Endodermal cell (in vitro differentiated cells): ENCODE results near the gene NEMP2. TPM values are rescaled to one million over a fixed set of nuclear protein-coding genes. Genes with fewer than 3 reads are reported as not detected.
"Not testable (repeated sequence)": the region's sequence is repeated elsewhere in the genome, so short reads cannot be mapped to it uniquely, and the experiment has no call there.

Experiments used
- DNase-seq: peaks from one replicate; pipeline ENCODE4 v3.0.0-alpha.2; 2017
- H3K27ac ChIP-seq: 2 replicates; pipeline ENCODE4 v1.5.1; 2013; ENCODE audit warnings: mild to moderate bottlenecking, low read depth, low read length, moderate library complexity
- H3K27me3 ChIP-seq: 2 replicates; pipeline ENCODE4 v1.6.1; 2013; ENCODE audit warnings: mild to moderate bottlenecking, low read length, moderate library complexity; ENCODE audit not compliant: insufficient read depth, control insufficient read depth, poor library complexity, severe bottlenecking
- H3K36me3 ChIP-seq: 2 replicates; pipeline ENCODE4 v1.7.0; 2013; ENCODE audit warnings: mild to moderate bottlenecking, low read length, moderate library complexity; ENCODE audit not compliant: control insufficient read depth, insufficient read depth
- H3K4me1 ChIP-seq: one replicate; pipeline ENCODE4 v1.7.0; 2013; ENCODE audit warnings: low read length; ENCODE audit not compliant: control insufficient read depth, insufficient read depth
- H3K4me3 ChIP-seq: 2 replicates; pipeline ENCODE4 v1.5.1; 2013; ENCODE audit warnings: mild to moderate bottlenecking, low read length, moderate library complexity
- H3K9ac ChIP-seq: 2 replicates; pipeline ENCODE4 v1.6.1; 2013; ENCODE audit warnings: mild to moderate bottlenecking, low read length, moderate library complexity; ENCODE audit not compliant: poor library complexity, severe bottlenecking; ENCODE audit errors: extremely low read depth
- H3K9me3 ChIP-seq: 2 replicates; pipeline ENCODE4 v1.6.1; 2013; ENCODE audit warnings: mild to moderate bottlenecking, low read length, moderate library complexity; ENCODE audit not compliant: control insufficient read depth
- H3K27ac Mint-ChIP-seq: 2 replicates; pipeline ENCODE4 v1.8.0; 2020; ENCODE audit warnings: mixed read lengths
- H3K27me3 Mint-ChIP-seq: 2 replicates; pipeline ENCODE4 v1.8.0; 2021; ENCODE audit warnings: mild to moderate bottlenecking, mixed read lengths; ENCODE audit not compliant: insufficient read depth
- H3K36me3 Mint-ChIP-seq: 2 replicates; pipeline ENCODE4 v1.8.0; 2020; ENCODE audit warnings: low read depth, mixed read lengths
- H3K4me1 Mint-ChIP-seq: 2 replicates; pipeline ENCODE4 v1.8.0; 2020; ENCODE audit warnings: mixed read lengths
- H3K4me3 Mint-ChIP-seq: 2 replicates; pipeline ENCODE4 v1.8.0; 2020; ENCODE audit warnings: mild to moderate bottlenecking, moderate library complexity, mixed read lengths
- H3K9me3 Mint-ChIP-seq: 2 replicates; pipeline ENCODE4 v1.8.0; 2020; ENCODE audit warnings: mild to moderate bottlenecking, mixed read lengths
- WGBS, 2 experiments: methylation state at CpG; one replicate each; pipeline versions ENCODE4 v1.1.5 to v1.1.7; 2013; ENCODE audit warnings: missing lambda C conversion rate in 2 of 2, mixed read lengths in 1 of 2; ENCODE audit not compliant: insufficient coverage in 1 of 2, insufficient read length in 1 of 2; 5-methylcytosine and 5-hydroxymethylcytosine counted together
- total RNA-seq, 2 donors: library from RNA; stranded (reverse); fragmentation: NEBNext Ultra II Directional in 1 of 2; extraction: Animal tissue kit (Norgen Biotek cat#: 25700) in 1 of 2; gene quantifications; 2 replicates in 1 of 2; 3 replicates in 1 of 2; pipeline ENCODE4 v1.2.1, GENCODE V29; 2021
- TF ChIP-seq, protein P1 (sequence below): fragments of 200-600 bp; sonication (generic); conservative IDR thresholded peaks from 2 replicates; pipeline ENCODE4 v1.5.0; 2021; ENCODE audit warnings: antibody characterized with exemption, mild to moderate bottlenecking

Gene NEMP2
- total RNA-seq, 2 donors from 2014 or later, result 7.2 to 11.3 TPM

DNA sequence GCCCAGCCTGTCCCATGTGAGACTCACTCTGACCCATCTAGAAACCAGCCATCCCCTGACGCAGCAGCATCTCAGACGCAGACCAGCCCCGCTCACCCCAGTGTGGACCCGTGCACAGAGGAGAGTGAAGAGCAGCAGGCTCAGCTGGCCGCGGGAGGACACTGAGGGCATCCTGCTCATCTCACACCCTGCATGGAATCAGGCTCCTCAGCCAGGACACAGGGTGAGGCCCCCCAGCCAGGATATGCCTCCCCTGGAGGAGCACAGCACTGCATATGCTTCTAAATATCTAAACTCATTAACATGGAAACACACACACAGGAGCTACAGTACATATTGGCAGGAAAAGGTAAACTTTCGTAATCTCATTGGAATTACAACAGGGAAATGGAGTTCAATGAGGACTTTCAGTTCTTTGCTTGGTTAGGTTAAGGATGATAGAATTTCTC, 34.4 kb downstream of the NEMP2 start:
- Histone ChIP-seq H3K27me3 (no peaks in the 10 kb centered on the region), H3K27ac (no peak overlapping the region), H3K4me3 (no peak overlapping the region), H3K9ac (no peak overlapping the region), H3K36me3 (no peaks in the 10 kb centered on the region), H3K9me3 (no peaks in the 10 kb centered on the region), H3K4me1 (no peaks in the 10 kb centered on the region)
- TF ChIP-seq, protein P1, sequence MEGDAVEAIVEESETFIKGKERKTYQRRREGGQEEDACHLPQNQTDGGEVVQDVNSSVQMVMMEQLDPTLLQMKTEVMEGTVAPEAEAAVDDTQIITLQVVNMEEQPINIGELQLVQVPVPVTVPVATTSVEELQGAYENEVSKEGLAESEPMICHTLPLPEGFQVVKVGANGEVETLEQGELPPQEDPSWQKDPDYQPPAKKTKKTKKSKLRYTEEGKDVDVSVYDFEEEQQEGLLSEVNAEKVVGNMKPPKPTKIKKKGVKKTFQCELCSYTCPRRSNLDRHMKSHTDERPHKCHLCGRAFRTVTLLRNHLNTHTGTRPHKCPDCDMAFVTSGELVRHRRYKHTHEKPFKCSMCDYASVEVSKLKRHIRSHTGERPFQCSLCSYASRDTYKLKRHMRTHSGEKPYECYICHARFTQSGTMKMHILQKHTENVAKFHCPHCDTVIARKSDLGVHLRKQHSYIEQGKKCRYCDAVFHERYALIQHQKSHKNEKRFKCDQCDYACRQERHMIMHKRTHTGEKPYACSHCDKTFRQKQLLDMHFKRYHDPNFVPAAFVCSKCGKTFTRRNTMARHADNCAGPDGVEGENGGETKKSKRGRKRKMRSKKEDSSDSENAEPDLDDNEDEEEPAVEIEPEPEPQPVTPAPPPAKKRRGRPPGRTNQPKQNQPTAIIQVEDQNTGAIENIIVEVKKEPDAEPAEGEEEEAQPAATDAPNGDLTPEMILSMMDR, result no peak
- Mint-ChIP-seq H3K27me3 (no peaks in the 10 kb centered on the region), H3K4me3 (no peak overlapping the region), H3K4me1 (peaks cover 11% of the 10 kb centered on the region), H3K36me3 (peaks cover 3% of the 10 kb centered on the region), H3K27ac (no peak overlapping the region), H3K9me3 (peaks cover 3% of the 10 kb centered on the region)
- 80 to 100% methylated on average over 1 to 7 of the region's 7 CpGs for whole genome bisulfite sequencing, 2 experiments
- DNase-seq, result no peak

DNA sequence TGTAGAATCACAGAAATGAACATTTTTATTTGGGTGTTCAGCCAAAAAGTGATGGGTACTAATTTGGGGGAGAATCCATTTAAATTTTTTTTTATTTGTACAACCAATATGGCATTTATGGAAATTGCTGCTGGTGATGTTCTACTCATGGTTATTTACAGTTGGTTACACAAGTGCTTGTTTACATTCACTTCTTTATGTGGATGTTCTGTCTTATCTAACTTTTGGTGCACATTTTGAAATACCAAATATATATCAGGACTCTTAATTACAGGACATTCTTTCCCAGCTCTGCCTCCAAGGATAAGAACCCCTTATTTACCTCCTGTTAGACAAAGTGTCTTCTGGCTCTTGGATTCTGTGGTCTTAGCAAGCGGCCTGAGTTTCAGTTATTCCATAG, 35.2 kb downstream of the NEMP2 start:
- TF ChIP-seq, protein P1, result no peak
- H3K27me3 Mint-ChIP-seq, result no peaks in the 10 kb centered on the region
- no peak overlapping the region for H3K4me3 Mint-ChIP-seq
- H3K27ac Mint-ChIP-seq, result no peak overlapping the region
- H3K4me1 ChIP-seq, result no peaks in the 10 kb centered on the region
- H3K9me3 ChIP-seq, result no peaks in the 10 kb centered on the region
- peaks cover 3% of the 10 kb centered on the region for H3K9me3 Mint-ChIP-seq
- no peaks in the 10 kb centered on the region for H3K36me3 ChIP-seq
- no peak overlapping the region for H3K4me3 ChIP-seq
- H3K27me3 ChIP-seq, result no peaks in the 10 kb centered on the region
- no peak for DNase-seq
- 96% methylated on average over 1 of the region's 1 CpG; no CpG with 5 or more reads in 1 of the 2 experiments for WGBS, 2 experiments
- peaks cover 3% of the 10 kb centered on the region for H3K36me3 Mint-ChIP-seq
- peaks cover 17% of the 10 kb centered on the region for H3K4me1 Mint-ChIP-seq
- no peak overlapping the region for H3K9ac ChIP-seq
- no peak overlapping the region for H3K27ac ChIP-seq

DNA sequence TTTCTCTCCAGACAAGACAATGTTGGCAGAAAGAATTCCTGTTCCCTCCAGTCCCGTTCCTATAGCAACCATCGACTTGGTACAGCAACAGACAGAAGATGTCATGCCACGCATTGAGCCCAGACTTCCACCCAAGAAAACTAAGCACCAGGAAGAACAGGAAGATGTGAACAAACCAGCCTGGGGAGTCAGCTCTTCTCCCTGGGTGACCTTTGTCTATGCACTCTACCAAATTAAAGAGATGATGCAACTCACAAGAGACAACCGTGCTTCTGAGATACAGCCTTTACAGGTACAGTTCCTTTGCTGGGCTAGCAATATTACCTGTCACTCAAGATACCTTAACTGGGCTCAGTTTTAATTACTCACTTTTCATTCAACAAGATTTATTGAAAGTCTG, 37.1 kb downstream of the NEMP2 start:
- WGBS, 2 experiments, result 71 to 88% methylated on average over 4 of the region's 4 CpGs

DNA sequence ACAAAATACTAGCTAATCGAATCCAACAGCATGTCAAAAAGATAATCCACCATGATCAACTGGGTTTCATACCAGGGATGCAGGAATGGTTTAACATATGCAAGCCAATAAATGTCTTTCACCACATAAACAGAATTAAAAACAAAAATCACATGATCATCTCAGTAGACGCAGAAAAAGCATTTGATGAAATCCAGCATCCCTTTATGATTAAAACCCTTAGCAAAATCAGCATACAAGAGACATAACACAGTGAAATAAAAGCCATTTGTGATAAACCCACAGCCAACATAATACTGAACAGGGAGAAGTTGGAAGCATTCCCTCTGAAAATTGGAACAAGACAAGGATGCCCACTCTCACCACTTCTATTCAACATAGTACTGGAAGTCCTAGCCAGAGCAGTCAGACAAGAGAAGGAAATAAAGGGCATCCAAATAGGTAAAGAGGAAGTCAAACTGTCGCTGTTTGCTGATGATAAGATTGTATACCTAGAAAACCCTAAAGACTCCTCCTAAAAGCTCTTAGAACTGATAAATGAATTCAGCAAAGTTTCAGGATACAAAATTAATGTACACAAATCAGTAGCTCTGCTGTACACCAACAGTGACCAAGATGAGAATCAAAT, 39.8 kb downstream of the NEMP2 start:
- H3K4me1 ChIP-seq, H3K36me3 ChIP-seq, H3K27me3 Mint-ChIP-seq, H3K27me3 ChIP-seq, H3K4me3 Mint-ChIP-seq, H3K27ac Mint-ChIP-seq, DNase-seq, H3K9ac ChIP-seq, H3K4me3 ChIP-seq, H3K27ac ChIP-seq: not testable (repeated sequence)
- 90 to 100% methylated on average over 1 to 3 of the region's 3 CpGs for WGBS, 2 experiments
- peaks cover 13% of the 10 kb centered on the region for H3K36me3 Mint-ChIP-seq
- H3K9me3 Mint-ChIP-seq, result peaks cover 15% of the 10 kb centered on the region
- H3K4me1 Mint-ChIP-seq, result peaks cover 13% of the 10 kb centered on the region
- H3K9me3 ChIP-seq, result peaks cover 11% of the 10 kb centered on the region

More for the DNA sequence above, 37.1 kb downstream of the NEMP2 start:
- H3K4me1 Mint-ChIP-seq, result peaks cover 17% of the 10 kb centered on the region
- H3K4me3 ChIP-seq, result no peak overlapping the region
- H3K27me3 Mint-ChIP-seq, result no peaks in the 10 kb centered on the region
- H3K36me3 ChIP-seq, result no peaks in the 10 kb centered on the region
- H3K27ac ChIP-seq, result peak overlapping the region; percentile 57
- TF ChIP-seq, protein P1, result no peak
- H3K9me3 Mint-ChIP-seq, result peaks cover 15% of the 10 kb centered on the region
- H3K9me3 ChIP-seq, result no peaks in the 10 kb centered on the region
- no peaks in the 10 kb centered on the region for H3K4me1 ChIP-seq
- H3K36me3 Mint-ChIP-seq, result peaks cover 9% of the 10 kb centered on the region
- H3K9ac ChIP-seq, result no peak overlapping the region
- no peak for DNase-seq
- no peaks in the 10 kb centered on the region for H3K27me3 ChIP-seq
- no peak overlapping the region for H3K27ac Mint-ChIP-seq
- H3K4me3 Mint-ChIP-seq, result no peak overlapping the region
